HepG2 (cell line): ENCODE measurements around the gene PLXNA3.

Experiments
- BCLAF1 ChIP-seq: fragments of 450-650 bp; IDR thresholded peaks from 2 replicates; pipeline ENCODE4 v1.6.1; 2017; ENCODE audit warnings: mild to moderate bottlenecking
- CTCF ChIP-seq: sonication (generic); formaldehyde crosslinking; IDR thresholded peaks from 2 replicates; pipeline ENCODE4 v1.5.0; 2020; ENCODE audit warnings: mild to moderate bottlenecking, missing genetic modification reagents, moderate library complexity
- EED ChIP-seq: sonication (generic); formaldehyde crosslinking; IDR thresholded peaks from 2 replicates; pipeline ENCODE4 v1.5.0; 2020; ENCODE audit warnings: mild to moderate bottlenecking, missing genetic modification reagents
- FOXK1 ChIP-seq: sonication (generic); formaldehyde crosslinking; IDR thresholded peaks from 2 replicates; pipeline ENCODE4 v1.4.0; 2020; ENCODE audit warnings: low read depth, missing genetic modification reagents, borderline replicate concordance
- HDAC1 ChIP-seq: sonication (generic); formaldehyde crosslinking; IDR thresholded peaks from 2 replicates; pipeline ENCODE4 v1.5.1; 2020; ENCODE audit warnings: mild to moderate bottlenecking, missing genetic modification reagents
- ZNF639 ChIP-seq: conservative IDR thresholded peaks from 2 replicates; pipeline ENCODE4 v1.6.1; 2018; ENCODE audit warnings: missing genetic modification reagents
- ZNF660 ChIP-seq: sonication (generic); formaldehyde crosslinking; IDR thresholded peaks from 2 replicates; pipeline ENCODE4 v1.5.1; 2020; ENCODE audit warnings: mild to moderate bottlenecking, low read depth, missing genetic modification reagents, borderline replicate concordance
- ZZZ3 ChIP-seq: sonication (generic); formaldehyde crosslinking; IDR thresholded peaks from 2 replicates; pipeline ENCODE4 v1.4.0; 2020; ENCODE audit warnings: missing genetic modification reagents, mild to moderate bottlenecking, borderline replicate concordance

GRCh38 chrX:154477891-154478477, 19.9 kb downstream of the PLXNA3 start:
- TF ChIP-seq ZNF639 (CRISPR knock-in tag) = no peak
- no peak for TF ChIP-seq BCLAF1
- no peak for TF ChIP-seq HDAC1 (CRISPR knock-in tag)
- TF ChIP-seq FOXK1 = no peak
- no peak for TF ChIP-seq CTCF (CRISPR knock-in tag)
- TF ChIP-seq ZZZ3 = no peak
- TF ChIP-seq EED (CRISPR knock-in tag) = no peak
- TF ChIP-seq ZNF660 = no peak
